HG03521 (cell line): ENCODE data around the gene LRP5.
"Not testable (repeated sequence)": the region's sequence is repeated elsewhere in the genome, so short reads cannot be mapped to it uniquely, and the experiment has no call there.

Experiments used
- ATAC-seq: cut with Tn5 transposase; IDR thresholded peaks from one replicate; pipeline ENCODE4 v1.9.1; 2021; ENCODE audit warnings: mild to moderate bottlenecking, moderate library complexity; ENCODE audit not compliant: unreplicated experiment

LRP5 gene

GRCh38 chr11:68413591-68413999, 101.2 kb downstream of the LRP5 start:
- no peak for ATAC-seq

GRCh38 chr11:68414496-68415221, 102.3 kb downstream of the LRP5 start:
- no peak for ATAC-seq

DNA sequence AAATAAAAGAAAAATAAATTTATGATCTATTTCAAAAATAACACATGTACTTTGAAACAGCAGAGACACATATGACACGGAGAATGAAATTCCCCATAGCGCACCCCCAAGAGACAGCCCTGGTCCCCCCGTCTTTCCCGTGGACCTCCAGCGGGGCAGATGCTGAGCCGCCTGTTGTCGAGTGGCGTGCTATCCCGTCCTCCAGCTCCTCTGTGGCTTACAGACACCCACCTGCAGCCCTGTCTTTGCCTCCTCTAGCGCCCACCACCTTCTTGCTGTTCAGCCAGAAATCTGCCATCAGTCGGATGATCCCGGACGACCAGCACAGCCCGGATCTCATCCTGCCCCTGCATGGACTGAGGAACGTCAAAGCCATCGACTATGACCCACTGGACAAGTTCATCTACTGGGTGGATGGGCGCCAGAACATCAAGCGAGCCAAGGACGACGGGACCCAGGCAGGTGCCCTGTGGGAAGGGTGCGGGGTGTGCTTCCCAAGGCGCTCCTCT, 103.7 kb downstream of the LRP5 start:
- no peak for ATAC-seq

- no peak for ATAC-seq
Observed at GRCh38 chr11:68418648-68419047, 106.3 kb downstream of the LRP5 start.

DNA sequence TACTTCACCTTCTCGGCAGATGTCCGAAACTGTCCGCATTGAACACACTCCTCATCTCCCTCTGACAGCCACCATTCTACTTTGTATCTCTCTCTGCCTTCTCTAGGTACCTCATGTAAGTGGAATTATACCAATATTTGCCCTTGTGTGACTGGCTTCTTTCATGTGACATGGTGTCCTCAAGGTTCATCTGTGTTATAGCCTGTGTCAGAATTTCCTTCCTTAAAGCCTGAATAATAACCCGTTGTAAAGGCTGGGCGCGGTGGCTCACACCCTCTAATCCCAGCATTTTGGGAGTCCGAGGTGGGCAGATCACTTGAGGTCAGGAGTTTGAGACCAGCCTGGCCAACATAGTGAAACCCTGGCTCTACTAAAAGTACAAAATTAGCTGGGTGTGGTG, 107.8 kb downstream of the LRP5 start:
- ATAC-seq = no peak

DNA sequence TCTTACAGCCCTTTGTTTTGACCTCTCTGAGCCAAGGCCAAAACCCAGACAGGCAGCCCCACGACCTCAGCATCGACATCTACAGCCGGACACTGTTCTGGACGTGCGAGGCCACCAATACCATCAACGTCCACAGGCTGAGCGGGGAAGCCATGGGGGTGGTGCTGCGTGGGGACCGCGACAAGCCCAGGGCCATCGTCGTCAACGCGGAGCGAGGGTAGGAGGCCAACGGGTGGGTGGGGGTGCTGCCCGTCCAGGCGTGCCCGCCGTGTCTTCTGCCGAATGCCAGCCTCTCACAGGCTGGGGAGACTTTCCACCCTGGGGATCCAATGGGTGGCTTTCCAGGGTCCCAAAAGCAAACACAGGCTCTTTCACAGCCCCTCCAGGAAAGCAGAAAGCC, 111.1 kb downstream of the LRP5 start:
- ATAC-seq = no peak

GRCh38 chr11:68424101-68424632, 111.8 kb downstream of the LRP5 start:
- no peak for ATAC-seq

- no peak for ATAC-seq
Observed at GRCh38 chr11:68424981-68425865, 112.8 kb downstream of the LRP5 start.

DNA sequence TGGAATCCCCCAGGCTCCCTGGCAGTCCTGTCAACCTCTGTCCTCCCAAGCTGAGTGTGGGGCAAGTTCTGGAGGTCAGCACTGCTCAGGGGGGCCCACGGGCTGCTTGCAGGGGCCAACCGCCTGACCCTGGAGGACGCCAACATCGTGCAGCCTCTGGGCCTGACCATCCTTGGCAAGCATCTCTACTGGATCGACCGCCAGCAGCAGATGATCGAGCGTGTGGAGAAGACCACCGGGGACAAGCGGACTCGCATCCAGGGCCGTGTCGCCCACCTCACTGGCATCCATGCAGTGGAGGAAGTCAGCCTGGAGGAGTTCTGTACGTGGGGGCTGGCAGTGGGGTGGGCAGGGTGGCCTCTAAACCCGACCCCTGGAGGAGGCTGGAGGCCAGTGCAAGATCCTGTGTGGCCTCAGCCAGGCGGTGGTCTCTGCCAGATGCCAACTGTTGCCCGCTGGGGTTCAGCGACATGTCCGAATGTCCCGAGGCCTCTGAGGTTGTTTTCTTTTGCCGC, 113.5 kb downstream of the LRP5 start:
- no peak for ATAC-seq

GRCh38 chr11:68429661-68430060, 117.3 kb downstream of the LRP5 start:
- ATAC-seq = no peak

- ATAC-seq = no peak
Observed at GRCh38 chr11:68430384-68430783, 118.0 kb downstream of the LRP5 start.

- no peak for ATAC-seq
Observed at GRCh38 chr11:68430801-68431200, 118.4 kb downstream of the LRP5 start.

DNA sequence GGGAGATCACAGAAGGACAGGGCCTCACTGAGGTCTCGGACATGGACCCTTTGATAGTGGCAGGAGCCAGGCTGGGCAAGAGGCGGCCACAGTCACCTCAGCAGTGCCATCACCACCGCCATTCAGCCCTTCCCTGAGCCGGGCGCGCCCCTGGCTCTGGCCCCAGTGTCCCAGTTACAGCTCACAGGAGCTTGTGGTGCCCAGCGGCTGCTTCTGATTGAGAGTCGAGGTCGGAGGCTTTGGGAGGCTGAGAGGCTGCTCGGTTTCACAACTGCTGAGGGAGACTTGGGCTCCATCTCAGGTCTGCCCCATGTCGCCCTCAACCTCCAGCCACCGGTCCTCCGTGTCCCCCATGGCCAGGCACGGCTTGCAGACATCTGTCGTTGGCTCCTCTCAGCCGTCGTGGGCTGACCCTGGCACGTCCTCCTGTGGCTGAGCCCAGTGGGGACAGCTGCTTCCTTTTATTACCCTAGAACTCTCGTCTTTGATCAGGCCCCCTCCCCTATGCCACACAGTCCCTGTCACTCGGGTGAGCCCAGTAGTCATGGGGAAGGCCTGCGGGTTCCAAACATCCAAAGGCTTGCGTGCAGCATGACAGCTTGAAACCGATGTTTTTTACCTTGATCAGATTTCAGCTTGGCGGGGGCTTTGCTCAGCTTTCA, 119.7 kb downstream of the LRP5 start:
- ATAC-seq = no peak

- no peak for ATAC-seq
Observed at GRCh38 chr11:68432874-68433273, 120.5 kb downstream of the LRP5 start.

DNA sequence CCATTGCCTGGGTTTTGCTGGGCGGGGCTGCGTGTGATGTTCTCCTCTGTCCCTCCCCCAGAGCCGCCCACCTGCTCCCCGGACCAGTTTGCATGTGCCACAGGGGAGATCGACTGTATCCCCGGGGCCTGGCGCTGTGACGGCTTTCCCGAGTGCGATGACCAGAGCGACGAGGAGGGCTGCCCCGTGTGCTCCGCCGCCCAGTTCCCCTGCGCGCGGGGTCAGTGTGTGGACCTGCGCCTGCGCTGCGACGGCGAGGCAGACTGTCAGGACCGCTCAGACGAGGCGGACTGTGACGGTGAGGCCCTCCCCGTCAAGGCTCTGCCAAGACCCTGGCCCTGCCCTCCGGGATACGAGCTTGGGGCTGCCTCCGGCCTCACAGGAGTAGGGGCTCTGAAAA, 121.2 kb downstream of the LRP5 start:
- ATAC-seq = no peak

- not testable (repeated sequence) for ATAC-seq
Observed at GRCh38 chr11:68434159-68434558, 121.8 kb downstream of the LRP5 start.

DNA sequence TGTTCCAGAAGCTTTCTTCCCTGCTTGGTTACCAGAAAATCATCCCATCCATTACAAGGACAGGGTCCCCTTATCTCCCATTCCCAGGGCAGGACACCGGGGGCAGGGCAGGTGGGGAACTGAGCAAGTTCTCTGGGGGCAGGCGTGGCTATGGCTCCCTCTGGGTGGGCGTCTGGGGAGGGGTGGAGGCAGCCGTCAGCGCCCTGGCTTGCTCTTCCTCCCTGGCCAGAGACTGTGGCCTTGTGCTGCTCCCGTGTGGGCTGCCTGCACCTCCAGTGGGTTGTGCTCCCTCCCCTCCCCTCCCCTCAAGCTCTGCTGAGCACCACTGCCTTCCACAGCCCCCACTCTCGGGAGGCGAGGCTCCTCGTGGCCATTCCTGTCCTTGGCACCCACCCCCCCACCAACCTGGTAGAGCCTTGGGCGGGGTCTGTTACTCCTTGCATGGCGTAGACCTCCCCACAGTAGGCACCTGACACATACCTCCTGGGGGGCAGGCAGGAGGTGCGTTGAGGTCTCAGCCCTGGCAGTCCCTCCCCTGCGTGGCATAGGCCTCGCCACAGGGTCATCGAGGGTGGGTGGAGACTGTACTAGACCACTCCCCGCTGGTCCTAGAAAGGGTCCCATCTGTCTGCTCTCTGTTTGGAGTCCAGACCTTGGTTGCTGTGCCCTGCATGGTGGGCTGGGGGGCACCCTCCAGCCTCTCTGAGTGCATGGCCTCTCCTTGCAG, 123.9 kb downstream of the LRP5 start:
- no peak for ATAC-seq

- no peak for ATAC-seq
Observed at GRCh38 chr11:68436985-68437926, 124.9 kb downstream of the LRP5 start.
